Esophagus squamous epithelium (tissue), 4 donors: ENCODE results near the gene ACVR2B.

Source experiments
- POLR2A ChIP-seq, 4 donors: fragments of 450-650 bp; IDR thresholded peaks; one replicate each; pipeline ENCODE4 v1.6.1; 2017; ENCODE audit warnings: antibody characterized with exemption in 4 of 4, mild to moderate bottlenecking in 4 of 4, moderate library complexity in 3 of 4
- TF ChIP-seq, protein P1 (sequence below), 6 experiments: fragments of 450-650 bp in 4 of 6; fragments of 200-600 bp in 2 of 6; sonication (generic) in 2 of 6; IDR thresholded peaks; one replicate each; pipeline ENCODE4 v1.5.1; 2016 to 2019; ENCODE audit warnings: antibody characterized with exemption in 6 of 6, mild to moderate bottlenecking in 4 of 6, moderate library complexity in 4 of 6

GRCh38 chr3:38500688-38501417, 47.2 kb downstream of the ACVR2B start:
- no peak for TF ChIP-seq POLR2A (IDR thresholded peaks at IDR 0.05)
- TF ChIP-seq, protein P1, sequence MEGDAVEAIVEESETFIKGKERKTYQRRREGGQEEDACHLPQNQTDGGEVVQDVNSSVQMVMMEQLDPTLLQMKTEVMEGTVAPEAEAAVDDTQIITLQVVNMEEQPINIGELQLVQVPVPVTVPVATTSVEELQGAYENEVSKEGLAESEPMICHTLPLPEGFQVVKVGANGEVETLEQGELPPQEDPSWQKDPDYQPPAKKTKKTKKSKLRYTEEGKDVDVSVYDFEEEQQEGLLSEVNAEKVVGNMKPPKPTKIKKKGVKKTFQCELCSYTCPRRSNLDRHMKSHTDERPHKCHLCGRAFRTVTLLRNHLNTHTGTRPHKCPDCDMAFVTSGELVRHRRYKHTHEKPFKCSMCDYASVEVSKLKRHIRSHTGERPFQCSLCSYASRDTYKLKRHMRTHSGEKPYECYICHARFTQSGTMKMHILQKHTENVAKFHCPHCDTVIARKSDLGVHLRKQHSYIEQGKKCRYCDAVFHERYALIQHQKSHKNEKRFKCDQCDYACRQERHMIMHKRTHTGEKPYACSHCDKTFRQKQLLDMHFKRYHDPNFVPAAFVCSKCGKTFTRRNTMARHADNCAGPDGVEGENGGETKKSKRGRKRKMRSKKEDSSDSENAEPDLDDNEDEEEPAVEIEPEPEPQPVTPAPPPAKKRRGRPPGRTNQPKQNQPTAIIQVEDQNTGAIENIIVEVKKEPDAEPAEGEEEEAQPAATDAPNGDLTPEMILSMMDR (IDR thresholded peaks at IDR 0.05): no peak
